ENCODE data around the gene ISOC1. TPM values are rescaled to one million over a fixed set of nuclear protein-coding genes. Genes with fewer than 3 reads are reported as not detected.
A peak's percentile ranks its signal among the peaks of the same experiment; 100 is the strongest.

Gene ISOC1
- 10 to 100 TPM; 23.4 to 25.9 TPM for total RNA-seq

DNA sequence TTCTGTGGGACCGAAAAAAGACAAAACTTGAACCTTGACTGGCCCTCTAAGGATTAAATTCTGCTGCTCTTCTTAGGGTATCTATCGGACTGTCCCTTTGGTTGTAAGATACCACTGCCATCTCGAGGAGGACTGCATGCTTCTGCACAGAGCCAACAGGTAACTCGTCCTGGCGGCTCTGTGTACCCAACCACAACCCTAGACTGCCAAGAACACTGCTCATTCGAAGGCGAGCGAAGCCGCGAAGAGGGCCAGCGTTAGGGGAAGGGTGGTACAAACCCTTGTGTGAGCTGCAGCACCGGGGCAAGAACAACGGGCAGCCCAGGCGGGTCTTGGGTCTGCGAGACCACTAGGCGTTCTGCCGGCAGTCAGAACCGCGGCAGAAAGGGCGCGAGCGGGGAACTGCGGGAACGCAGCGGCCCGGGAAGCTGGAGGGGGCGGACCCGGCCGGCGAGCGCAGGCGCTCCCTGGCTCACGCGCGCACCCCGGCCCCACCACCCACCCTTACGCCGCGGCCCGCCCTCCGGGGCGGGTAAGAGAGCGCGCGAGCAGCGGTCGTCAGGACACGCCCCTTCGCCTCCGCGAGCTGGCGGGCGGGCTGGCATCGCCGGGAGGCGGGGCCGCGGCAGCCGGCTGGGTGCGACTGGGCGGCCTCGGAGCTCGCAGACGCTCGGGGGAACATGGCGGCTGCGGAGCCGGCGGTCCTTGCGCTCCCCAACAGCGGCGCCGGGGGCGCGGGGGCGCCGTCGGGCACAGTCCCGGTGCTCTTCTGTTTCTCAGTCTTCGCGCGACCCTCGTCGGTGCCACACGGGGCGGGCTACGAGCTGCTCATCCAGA is at the start of gene ISOC1:
TSS of gene ISOC1 (plus strand) at position 663 of the 837 bp plus-strand sequence. CDS start at position 681, 18 bp downstream.
- TF ChIP-seq POLR2A (IDR thresholded peaks at IDR 0.05) (peak; percentile 84 to 94 (median 85)), CTCF (IDR thresholded peaks at IDR 0.05) (peak in 3 of 7 experiments; percentile 13 to 18 (median 14))
- DNase-seq (peak; percentile 92 to 95 (median 92)), ATAC-seq (peak; percentile 94)
- intact Hi-C loops (cut with DNase I): no loop called here
- Histone ChIP-seq H3K4me3 (peak within 1 kb of the TSS; percentile 41 to 66), H3K4me1 (peaks cover 29% of the 10 kb centered on the region), H3K9me3 (no peaks in the 10 kb centered on the region), H3K27ac (peak within 1 kb of the TSS; percentile 71 to 91 (median 81)), H3K27me3 (no peaks in the 10 kb centered on the region), H3K36me3 (replicated peaks in 1 of 2; ENCODE audit: insufficient read depth in 1 of 2, low read depth in 2 of 2) (no peaks in the 10 kb centered on the region)
- 1 to 2% methylated on average over 14 to 53 of the region's 87 CpGs for WGBS, 2 donors

- Histone ChIP-seq H3K36me3 (replicated peaks in 1 of 2; ENCODE audit: insufficient read depth in 1 of 2, low read depth in 2 of 2) (no peaks in the 10 kb centered on the region), H3K27me3 (no peaks in the 10 kb centered on the region), H3K9me3 (no peaks in the 10 kb centered on the region), H3K4me3 (no peak overlapping the region), H3K4me1 (no peaks in the 10 kb centered on the region), H3K27ac (no peak overlapping the region)
- ATAC-seq: no peak
- intact Hi-C loops (cut with DNase I): no loop called here
- DNase-seq: no peak
- no peak for TF ChIP-seq CTCF (IDR thresholded peaks at IDR 0.05)
- no peak for TF ChIP-seq POLR2A (IDR thresholded peaks at IDR 0.05)
Measured at GRCh38 chr5:129046151-129046550, 48.4 kb upstream of the ISOC1 start.

DNA sequence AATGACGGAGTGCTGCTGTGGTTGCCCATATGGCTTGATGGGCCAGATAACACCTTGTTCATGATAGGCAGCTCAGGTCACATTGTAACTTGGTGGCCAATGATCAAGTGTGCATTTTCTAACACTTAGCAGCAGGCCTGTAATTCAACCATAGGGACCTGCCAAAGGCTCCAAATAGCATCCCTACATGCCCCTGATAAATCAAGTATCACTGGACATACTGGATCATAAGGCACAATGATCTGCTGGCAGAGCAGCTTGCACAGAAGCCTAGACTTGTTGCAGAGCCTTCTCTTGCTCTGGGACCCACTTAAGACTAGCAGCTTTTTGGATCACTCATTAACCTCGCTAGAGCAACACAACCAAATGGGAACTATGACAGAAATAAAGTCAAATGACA is 46.0 kb upstream of the ISOC1 start:
- no peak for DNase-seq
- no peaks in the 10 kb centered on the region for H3K27me3 ChIP-seq
- no peaks in the 10 kb centered on the region for H3K36me3 ChIP-seq (replicated peaks in 1 of 2; ENCODE audit: insufficient read depth in 1 of 2, low read depth in 2 of 2)
- H3K4me3 ChIP-seq: no peak overlapping the region
- no peaks in the 10 kb centered on the region for H3K9me3 ChIP-seq
- H3K4me1 ChIP-seq: no peaks in the 10 kb centered on the region
- WGBS, 2 donors: 34 to 63% methylated on average over 2 of the region's 2 CpGs
- no peak for ATAC-seq
- intact Hi-C loops (cut with DNase I): no loop called here
- TF ChIP-seq POLR2A (IDR thresholded peaks at IDR 0.05) (no peak), CTCF (IDR thresholded peaks at IDR 0.05) (no peak)
- H3K27ac ChIP-seq: no peak overlapping the region

DNA sequence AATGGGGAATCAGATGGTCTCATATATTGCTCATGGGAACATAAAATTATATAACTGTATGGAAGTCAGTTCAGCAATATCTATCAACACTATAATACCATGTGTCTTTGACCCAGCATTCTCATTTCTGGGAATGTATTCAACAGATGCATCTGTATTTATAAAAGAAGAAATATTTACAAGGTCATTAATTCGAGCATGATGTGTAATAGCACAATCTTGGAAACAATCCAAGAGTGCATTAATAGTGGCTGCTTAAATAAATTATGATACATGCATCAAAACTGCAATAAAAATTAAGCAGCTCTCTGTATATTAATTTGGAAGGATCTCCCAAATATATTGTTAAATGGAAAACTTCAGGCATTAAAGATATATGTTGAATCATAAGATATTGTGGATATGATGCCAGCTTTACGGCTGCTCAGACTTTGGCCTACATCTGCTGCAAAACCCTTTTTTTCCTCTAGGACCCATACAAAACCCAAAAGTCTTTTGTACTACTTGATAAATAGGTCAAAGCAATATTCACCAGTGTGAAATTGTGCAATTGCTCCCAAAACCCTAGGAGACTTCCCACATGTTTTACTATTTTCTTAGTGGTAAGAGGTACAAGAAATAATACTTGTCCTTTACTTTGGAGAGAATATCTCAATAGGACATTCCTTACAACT is 45.3 kb upstream of the ISOC1 start:
- TF ChIP-seq POLR2A (IDR thresholded peaks at IDR 0.05) (no peak), CTCF (IDR thresholded peaks at IDR 0.05) (no peak)
- H3K27me3 ChIP-seq: no peaks in the 10 kb centered on the region
- H3K4me1 ChIP-seq: no peaks in the 10 kb centered on the region
- intact Hi-C loops (cut with DNase I): no loop called here
- no peak for DNase-seq
- WGBS, 2 donors: 47 to 51% methylated on average over 2 of the region's 2 CpGs
- no peaks in the 10 kb centered on the region for H3K36me3 ChIP-seq (replicated peaks in 1 of 2; ENCODE audit: insufficient read depth in 1 of 2, low read depth in 2 of 2)
- no peak overlapping the region for H3K27ac ChIP-seq
- H3K9me3 ChIP-seq: no peaks in the 10 kb centered on the region
- no peak for ATAC-seq
- H3K4me3 ChIP-seq: no peak overlapping the region
